HL-60 (cell line): ENCODE measurements around the gene GSTP1.
"Not testable (repeated sequence)": the region's sequence is repeated elsewhere in the genome, so short reads cannot be mapped to it uniquely, and the experiment has no call there.

Experiments used
- DNase-seq, 2 experiments: peaks; one replicate each; pipeline ENCODE4 v3.0.0-alpha.2; 2010 to 2020; ENCODE audit warnings: low read depth in 1 of 2, low spot score in 1 of 2
- H3K27ac ChIP-seq: fragments of 250-450 bp; sonication (Bioruptor Pico); replicated peaks from 2 replicates; pipeline ENCODE4 v1.5.1; 2020; ENCODE audit warnings: mild to moderate bottlenecking, moderate library complexity
- H3K27me3 ChIP-seq: fragments of 250-450 bp; sonication (Bioruptor Pico); 2 replicates; pipeline ENCODE4 v1.5.1; 2021; ENCODE audit warnings: mild to moderate bottlenecking, moderate library complexity; ENCODE audit not compliant: insufficient read depth, poor library complexity, severe bottlenecking
- H3K4me3 ChIP-seq: replicated peaks from 2 replicates; pipeline ENCODE4 v1.5.1; 2011; ENCODE audit warnings: mild to moderate bottlenecking, control low read depth, low read length; ENCODE audit not compliant: insufficient read depth
- CTCF ChIP-seq: IDR thresholded peaks from one replicate; pipeline ENCODE4 v1.5.1; 2011; ENCODE audit warnings: low read length, control low read depth, inconsistent platforms; ENCODE audit not compliant: insufficient read depth
- GABPA ChIP-seq: IDR thresholded peaks from 2 replicates; pipeline ENCODE4 v1.6.1; 2012; ENCODE audit warnings: low read depth
- POLR2AphosphoS5 ChIP-seq: IDR thresholded peaks from 2 replicates; pipeline ENCODE4 v1.6.1; 2012; ENCODE audit warnings: low read depth
- REST ChIP-seq: IDR thresholded peaks from 2 replicates; pipeline ENCODE4 v1.6.1; 2012; ENCODE audit warnings: low read depth; ENCODE audit not compliant: insufficient replicate concordance
- SPI1 ChIP-seq: IDR thresholded peaks from 2 replicates; pipeline ENCODE4 v1.6.1; 2012; ENCODE audit warnings: low read depth, mild to moderate bottlenecking, borderline replicate concordance

Gene GSTP1

GRCh38 chr11:67620621-67621020 lies 37.0 kb downstream of the GSTP1 start:
- not testable (repeated sequence) for H3K4me3 ChIP-seq, H3K27ac ChIP-seq

GRCh38 chr11:67621928-67622327 lies 38.3 kb downstream of the GSTP1 start:
- not testable (repeated sequence) for H3K4me3 ChIP-seq, DNase-seq, H3K27me3 ChIP-seq, H3K27ac ChIP-seq

More at GRCh38 chr11:67620621-67621020, 37.0 kb downstream of the GSTP1 start:
- not testable (repeated sequence) for DNase-seq, H3K27me3 ChIP-seq

GRCh38 chr11:67622905-67623304 lies 39.3 kb downstream of the GSTP1 start:
- H3K27me3 ChIP-seq, H3K4me3 ChIP-seq, DNase-seq, H3K27ac ChIP-seq: not testable (repeated sequence)

- not testable (repeated sequence) for H3K27ac ChIP-seq, H3K4me3 ChIP-seq, DNase-seq, H3K27me3 ChIP-seq
These were observed 40.2 kb downstream of the GSTP1 start for GRCh38 chr11:67623795-67624194.

- DNase-seq, H3K4me3 ChIP-seq, H3K27me3 ChIP-seq, H3K27ac ChIP-seq: not testable (repeated sequence)
These were observed 42.7 kb downstream of the GSTP1 start for GRCh38 chr11:67626131-67626833.

DNA sequence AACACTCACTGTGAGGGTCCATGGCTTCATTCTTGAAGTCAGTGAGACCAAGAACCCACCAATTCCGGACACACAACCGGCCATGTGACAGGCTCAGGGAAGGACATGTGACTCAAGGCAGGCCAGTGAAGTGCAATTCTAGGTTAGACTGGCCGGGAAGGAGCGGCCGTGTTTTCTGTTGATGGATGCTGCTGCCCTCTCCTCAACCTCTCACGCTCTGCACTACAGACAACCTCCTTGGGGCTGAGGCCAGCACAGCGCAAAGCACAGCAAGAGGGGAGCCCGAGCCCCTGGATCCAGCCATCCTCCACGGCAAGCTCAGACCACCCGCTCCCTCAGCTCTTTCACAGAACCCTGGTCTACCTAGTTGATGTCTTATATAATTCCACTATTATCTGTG lies 43.4 kb downstream of the GSTP1 start:
- Histone ChIP-seq H3K4me3 (no peak overlapping the region), H3K27me3 (no peaks in the 10 kb centered on the region), H3K27ac (no peak overlapping the region)
- no peak for DNase-seq
- TF ChIP-seq REST (no peak), CTCF (no peak), POLR2AphosphoS5 (no peak), GABPA (no peak), SPI1 (no peak)

DNA sequence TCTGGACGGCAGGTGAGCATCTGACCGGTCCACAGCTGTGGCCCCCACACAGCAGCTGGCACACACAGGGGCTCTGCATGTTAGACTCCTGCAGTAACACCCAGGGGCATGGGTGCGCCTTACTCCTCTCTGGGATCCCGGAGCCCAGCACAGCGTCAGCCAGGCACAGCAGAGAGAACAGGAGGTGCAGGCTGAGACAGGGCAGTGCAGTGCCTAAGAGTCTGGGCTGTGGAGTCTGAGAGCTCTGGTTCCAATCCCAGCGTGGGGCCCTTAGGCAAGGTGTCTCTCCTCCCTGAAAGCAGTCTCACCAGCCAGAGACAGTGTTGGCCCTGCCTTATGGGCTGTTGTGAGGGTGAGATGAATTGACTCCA lies 43.8 kb downstream of the GSTP1 start:
- TF ChIP-seq GABPA (no peak), REST (no peak), POLR2AphosphoS5 (no peak), CTCF (no peak), SPI1 (no peak)

More for the DNA sequence above, 43.8 kb downstream of the GSTP1 start:
- Histone ChIP-seq H3K4me3 (no peak overlapping the region), H3K27ac (no peak overlapping the region), H3K27me3 (no peaks in the 10 kb centered on the region)
- DNase-seq, result no peak
